Endometrial microvascular endothelial cells (primary cell): Measurements from ENCODE around the gene SLC34A3. TPM values are rescaled to one million over a fixed set of nuclear protein-coding genes. Genes with fewer than 3 reads are reported as not detected.

ENCODE experiments used
- in situ Hi-C: cut with HindIII; loops from 2 replicates; pipeline ENCODE4 v1.10.0; 2017; ENCODE audit warnings: low sequenced_read_pairs, low pct_unique_long_range_greater_than_20kb; ENCODE audit errors: inconsistent ontology term
- total RNA-seq: library from RNA; depleted of rRNA; stranded (reverse); fragments of >200 nt; gene quantifications from one replicate; pipeline ENCODE4 v1.2.3, GENCODE V29; 2015; ENCODE audit errors: inconsistent ontology term

Gene SLC34A3
- total RNA-seq, 1 donor from 2014 or later = not detected

DNA sequence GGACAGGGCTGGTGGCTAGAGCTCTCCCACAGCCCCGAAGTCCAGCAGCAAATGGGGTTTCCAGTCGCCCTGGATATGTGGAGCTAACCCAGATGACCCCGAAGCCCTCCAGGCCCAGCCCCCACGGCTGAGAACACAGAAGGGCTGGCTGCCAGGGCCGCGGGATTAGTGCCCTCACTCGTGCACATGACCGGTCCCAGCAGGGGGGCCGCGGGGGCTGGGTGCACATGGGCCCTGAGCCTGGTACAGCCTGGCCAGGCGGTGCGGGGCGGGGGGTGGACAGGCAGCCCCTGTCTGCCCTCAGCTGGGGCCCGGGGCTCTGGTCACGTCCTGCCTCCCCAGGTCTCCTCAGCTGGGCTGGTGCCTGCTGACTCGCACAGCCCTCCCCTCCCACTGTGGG lies 36.3 kb upstream of the SLC34A3 start:
- in situ Hi-C loops = no loop called here

GRCh38 chr9:137194909-137195308 lies 35.8 kb upstream of the SLC34A3 start:
- in situ Hi-C loops = no loop called here

DNA sequence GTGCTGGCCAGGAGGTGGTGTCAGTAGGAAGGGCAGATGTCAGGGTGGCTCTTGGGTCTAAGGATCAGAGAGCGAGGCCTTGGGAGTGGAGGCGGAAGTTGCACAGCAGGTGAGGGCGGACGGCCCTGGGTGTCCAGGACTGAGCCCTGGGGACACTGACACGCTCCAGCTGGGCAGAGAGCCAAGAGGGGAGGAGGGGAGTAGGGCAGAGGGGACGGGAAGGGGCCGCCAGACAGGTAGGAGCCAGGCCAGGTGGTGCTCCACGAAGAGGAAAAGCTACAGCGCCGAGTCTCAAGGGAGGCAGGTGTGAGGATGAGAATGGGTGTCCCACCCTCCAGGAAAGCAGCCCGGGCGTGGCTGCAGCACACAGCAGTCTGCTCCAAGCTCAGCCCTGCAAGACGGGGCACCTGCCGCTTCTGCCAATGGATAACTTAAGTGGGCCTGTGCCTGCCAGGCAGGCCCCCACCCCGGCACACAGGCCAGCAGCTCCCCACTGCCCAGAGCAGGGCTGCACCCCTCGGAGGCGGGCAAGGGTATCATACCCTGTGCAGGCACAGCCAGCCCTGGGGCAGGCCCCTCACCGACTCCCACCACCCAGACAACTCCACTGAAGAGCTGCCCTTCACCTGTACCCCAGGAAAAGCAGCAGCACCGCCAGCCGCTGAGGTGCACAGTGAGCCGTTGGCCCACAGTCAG lies 35.0 kb upstream of the SLC34A3 start:
- in situ Hi-C loops = no loop called here

GRCh38 chr9:137198051-137198901 lies 32.4 kb upstream of the SLC34A3 start:
- in situ Hi-C loops = no loop called here

DNA sequence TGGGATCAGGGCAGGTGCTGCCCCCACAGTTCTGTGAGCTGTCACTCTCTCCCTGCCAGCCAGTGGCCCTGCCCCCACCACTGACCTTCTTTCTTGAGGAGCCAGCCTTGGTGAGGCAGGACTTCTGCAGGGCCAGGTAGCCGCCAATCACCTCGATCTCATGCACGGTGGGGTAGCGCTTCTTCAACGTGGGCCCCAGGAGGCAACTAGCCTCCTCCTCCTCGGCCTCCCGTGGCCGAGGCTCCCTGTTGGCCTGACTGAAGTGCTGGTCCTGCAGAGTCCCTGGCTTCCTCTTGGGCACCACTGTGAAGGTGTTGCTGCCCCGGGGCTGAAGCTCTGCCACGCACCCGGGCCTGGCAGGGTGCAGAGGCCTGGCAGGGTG lies 31.8 kb upstream of the SLC34A3 start:
- in situ Hi-C loops = no loop called here

DNA sequence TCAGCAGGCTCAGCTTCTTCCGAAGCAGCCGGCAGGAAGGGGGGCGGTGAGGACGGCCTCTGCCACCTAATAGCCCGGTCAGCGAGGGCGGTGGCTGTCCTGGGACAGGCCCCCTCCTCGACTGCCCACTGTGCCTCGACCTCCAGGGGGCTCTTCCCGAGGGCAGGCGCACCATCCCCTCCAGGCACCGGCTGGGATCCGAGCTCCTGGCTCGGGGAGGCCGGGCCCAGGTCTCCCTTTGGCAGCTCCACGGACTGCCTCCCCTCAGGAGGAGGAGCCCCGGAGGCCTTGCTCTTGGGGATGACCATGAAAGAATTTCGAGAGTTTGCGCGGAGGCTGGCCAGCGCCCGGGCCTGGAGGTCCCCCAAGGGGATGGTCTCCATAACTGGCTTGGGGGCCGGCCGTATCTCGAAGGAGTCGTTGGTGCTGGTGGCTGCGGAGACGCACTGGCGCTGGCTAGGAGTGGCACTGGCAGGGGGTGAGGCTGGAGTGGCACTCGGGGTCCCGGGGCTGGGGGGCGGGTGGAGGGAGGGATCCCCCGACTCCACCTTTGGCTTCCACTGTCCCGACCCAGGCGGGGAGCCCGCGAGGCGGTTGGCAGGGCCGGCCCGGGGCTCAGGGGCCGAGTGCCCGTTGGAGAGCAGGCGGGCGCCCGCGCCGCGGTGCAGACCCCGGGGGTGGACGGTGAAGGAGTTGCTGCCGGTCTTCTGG lies 31.1 kb upstream of the SLC34A3 start:
- in situ Hi-C loops = no loop called here

- in situ Hi-C loops = no loop called here
These were observed 30.1 kb upstream of the SLC34A3 start, which contains the start of gene TPRN for GRCh38 chr9:137200311-137201204. TPRN (minus strand) TSS chr9:137200741; CDS start chr9:137200711, 30 bp downstream.

DNA sequence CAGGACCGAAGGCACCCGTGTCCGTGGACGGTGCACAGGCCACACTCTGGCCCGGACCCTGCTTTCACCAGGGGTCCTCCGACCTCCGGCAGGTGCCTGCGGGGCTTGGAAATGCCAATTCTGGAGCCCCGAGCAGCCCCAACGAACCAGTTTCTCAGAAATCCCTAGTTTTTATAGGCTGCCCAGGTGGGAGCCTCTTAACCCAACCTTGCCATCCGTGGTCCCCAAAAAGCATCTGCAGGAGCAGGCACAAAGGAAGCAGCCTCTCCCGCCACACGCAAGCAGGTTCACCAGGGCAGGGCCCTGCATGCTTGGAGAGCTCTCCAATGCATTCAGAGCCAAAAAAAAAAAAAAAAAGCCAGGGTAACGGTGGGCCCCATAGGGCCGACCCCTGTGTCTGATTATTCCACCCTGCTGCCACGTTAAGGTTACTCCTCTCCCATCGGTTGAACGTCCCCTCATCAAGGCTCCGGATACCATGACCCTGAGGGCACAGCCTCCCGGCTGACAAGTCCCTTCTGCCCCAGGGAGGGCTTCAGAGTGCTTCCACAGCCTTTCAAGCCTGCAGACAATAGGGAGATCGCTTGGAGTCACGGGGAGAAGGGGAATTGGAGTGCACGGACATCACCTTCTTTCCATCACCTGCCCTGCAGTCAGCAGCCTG lies 29.4 kb upstream of the SLC34A3 start:
- in situ Hi-C loops = no loop called here

GRCh38 chr9:137202966-137203365 lies 27.7 kb upstream of the SLC34A3 start:
- in situ Hi-C loops = no loop called here

GRCh38 chr9:137204731-137205125 lies 26.0 kb upstream of the SLC34A3 start:
- in situ Hi-C loops = no loop called here

- in situ Hi-C loops = no loop called here
These were observed 25.3 kb upstream of the SLC34A3 start, which contains the start of the genes NDOR1 and TMEM203 for GRCh38 chr9:137205126-137206069. NDOR1 (plus strand) TSS chr9:137205700; CDS start chr9:137205778, 78 bp downstream. TMEM203 (minus strand) TSS chr9:137205648; CDS start chr9:137205414, 234 bp downstream.

DNA sequence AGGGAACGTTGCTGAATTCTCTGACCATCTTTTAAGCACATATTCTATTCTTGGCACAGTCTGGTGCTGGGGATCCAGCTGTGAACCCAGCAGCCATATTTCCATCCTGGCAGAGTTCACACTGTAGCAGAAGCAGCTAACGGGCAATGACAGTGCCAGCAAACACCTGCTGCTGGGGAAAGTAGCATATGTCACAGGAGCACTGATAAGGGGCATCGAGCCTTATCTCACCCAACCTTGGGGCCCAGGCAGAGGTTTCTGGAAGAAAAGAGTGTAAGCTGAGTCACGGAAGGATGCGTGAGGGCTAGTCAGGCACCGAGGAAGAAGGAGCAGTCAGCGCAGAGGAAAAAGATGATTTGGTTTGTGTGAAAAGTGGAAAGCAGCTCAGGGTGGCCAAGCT lies 24.1 kb upstream of the SLC34A3 start:
- in situ Hi-C loops = no loop called here

DNA sequence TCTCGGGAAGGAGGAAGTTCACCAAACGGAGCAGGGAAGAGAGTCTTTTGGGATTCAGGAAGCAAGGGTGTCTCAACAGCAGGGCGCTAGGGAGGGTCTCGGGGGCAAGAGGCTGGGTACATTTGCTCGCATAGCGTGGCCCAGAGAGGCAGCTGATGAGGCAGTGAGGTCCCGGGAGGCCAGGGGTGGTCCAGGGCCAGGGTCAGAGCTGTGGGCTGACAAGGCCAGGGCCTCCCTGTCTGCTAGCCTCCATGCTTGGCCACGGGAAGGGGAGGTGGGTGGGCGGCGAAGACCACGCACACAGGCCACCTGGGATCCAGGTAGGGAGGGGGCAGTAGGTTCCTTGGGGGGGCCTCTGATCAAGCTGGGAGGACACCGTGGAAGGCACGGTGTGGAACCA lies 19.2 kb upstream of the SLC34A3 start:
- in situ Hi-C loops = no loop called here

DNA sequence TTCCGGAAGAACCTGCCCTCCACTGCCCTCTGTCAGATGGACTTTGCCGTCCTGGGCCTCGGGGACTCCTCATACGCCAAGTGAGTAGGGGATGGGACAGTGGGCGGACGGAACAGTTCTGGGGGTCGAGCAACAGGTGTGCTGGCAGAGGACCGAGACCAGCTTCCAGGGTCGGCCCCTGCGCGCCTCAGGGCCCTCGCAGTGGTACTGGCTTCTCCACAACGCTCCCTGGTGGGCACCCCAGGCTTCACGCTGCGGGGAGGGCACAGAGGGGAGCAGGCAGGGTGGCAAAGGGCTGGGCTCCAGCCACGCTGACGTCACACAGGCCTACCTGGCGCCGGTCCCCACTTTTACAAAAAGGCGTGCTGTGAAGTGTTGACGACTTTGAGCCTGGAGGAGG lies 18.2 kb upstream of the SLC34A3 start:
- in situ Hi-C loops = no loop called here

DNA sequence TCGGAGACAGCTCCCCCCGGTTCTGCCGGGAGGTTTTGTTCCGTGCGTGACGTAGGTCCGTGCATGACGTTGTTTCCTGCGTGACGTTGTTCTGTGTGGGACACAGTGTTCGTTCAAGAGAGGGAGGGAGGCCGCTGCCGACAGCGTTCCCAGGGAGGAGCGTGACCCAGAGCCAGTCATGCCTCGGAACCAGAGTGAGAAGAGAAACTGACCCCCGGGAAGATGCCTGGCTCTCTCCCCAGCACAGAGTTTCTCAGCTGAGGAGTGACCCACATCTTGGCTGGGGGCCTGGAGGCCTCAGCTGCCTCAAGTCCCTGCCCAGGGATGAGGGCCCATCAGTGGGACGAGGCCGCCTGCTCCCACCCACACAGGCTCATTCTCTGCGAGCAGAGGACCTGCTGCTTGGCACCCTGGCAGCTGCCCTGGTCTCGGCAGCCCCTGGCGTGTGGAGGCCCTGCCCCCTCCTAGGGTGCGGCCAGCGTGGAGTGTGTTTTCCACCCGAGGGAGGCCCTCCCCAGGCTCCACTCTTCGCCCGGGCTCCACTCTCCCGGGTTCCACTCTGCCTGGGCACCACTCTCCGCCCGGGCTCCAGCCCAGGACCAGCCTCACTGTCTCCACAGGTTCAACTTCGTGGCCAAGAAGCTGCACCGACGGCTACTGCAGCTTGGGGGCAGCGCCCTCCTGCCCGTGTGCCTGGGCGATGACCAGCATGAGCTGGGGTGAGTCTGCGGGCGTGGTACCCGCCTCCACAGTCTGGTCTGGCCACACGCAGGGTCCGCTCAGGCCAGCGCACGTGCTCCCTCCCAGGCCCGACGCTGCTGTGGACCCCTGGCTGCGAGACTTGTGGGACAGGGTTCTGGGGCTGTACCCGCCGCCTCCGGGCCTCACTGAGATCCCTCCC lies 17.3 kb upstream of the SLC34A3 start:
- in situ Hi-C loops = no loop called here

DNA sequence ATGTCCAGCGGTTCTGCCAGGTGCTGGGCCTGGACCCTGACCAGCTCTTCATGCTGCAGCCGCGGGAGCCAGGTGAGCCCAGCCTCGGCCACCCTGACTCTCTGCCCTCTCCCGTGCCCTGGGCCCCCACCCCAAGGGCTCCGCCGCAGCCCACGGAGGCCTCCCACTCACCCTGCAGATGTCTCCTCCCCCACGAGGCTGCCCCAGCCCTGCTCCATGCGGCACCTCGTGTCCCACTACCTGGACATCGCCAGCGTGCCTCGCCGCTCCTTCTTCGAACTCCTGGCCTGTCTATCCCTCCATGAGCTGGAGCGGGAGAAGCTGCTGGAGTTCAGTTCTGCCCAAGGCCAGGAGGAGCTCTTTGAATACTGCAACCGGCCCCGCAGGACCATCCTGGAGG lies 16.1 kb upstream of the SLC34A3 start:
- in situ Hi-C loops = no loop called here
